HG03520 (cell line): ENCODE data around the gene MAP3K5.

Experiments
- ATAC-seq: cut with Tn5 transposase; IDR thresholded peaks from one replicate; pipeline ENCODE4 v1.9.1; 2021; ENCODE audit warnings: mild to moderate bottlenecking, moderate library complexity; ENCODE audit not compliant: unreplicated experiment

The MAP3K5 gene

DNA sequence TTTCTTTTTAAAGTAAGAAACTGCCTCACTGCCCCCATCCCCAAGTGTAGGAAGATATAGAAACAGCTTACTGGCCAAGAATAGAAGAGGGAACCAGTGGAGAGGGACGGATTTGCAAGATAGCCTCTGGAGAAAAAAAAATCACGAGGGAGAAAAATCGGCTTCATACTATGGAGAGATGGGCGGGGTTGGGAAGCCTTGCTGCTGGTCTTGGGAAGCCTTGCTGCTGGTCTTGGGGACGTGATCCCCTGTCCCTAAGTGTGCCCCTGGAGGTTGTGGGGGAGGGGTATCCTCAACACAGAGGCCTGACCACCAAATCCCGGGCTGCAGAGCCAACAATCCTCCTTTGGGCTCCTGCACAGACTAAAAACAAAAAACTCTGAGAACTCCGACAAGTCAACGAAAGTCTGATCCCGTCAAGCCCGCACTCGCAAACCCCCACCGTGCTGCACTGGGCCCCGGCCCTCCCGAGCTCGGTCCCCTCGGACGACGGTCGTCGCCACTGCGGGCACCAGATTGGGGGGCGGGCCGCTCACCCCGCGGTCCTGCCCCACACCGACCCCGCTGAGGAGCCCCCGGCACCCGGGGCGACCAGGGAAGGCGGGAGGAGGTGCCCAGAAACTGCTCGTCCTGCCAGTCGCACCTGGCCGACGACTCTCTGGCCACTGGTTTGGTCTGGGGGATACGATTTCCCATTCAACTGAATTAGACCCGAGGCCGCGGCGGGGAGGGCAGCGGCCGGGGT, 242.8 kb downstream of the MAP3K5 start:
- ATAC-seq = peak; percentile 7

GRCh38 chr6:136548582-136549299, 243.5 kb downstream of the MAP3K5 start:
- no peak for ATAC-seq

- no peak for ATAC-seq
Measured at GRCh38 chr6:136547871-136548270, 244.4 kb downstream of the MAP3K5 start.

- ATAC-seq = no peak
Measured at GRCh38 chr6:136547336-136547735, 244.9 kb downstream of the MAP3K5 start.

DNA sequence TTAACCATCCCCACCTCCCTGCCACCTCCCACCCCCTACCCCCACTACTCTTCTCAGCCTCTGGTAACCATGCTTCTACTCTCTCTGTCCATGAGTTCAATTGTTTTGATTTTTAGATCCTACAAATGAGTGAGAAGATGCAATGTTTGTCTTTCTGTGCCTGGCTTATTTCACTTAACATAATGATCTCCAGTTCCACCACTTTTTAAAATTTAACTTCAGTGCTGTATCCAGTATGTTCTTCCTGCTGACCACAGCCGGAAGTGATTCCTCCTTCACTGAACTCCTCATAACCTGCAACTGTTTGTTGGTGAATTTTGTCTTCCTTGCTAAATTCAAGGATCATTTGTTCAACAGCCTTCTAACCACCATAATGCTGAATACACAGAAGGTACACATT, 245.9 kb downstream of the MAP3K5 start:
- ATAC-seq = no peak

- ATAC-seq = no peak
Measured at GRCh38 chr6:136544326-136544725, 248.0 kb downstream of the MAP3K5 start.

DNA sequence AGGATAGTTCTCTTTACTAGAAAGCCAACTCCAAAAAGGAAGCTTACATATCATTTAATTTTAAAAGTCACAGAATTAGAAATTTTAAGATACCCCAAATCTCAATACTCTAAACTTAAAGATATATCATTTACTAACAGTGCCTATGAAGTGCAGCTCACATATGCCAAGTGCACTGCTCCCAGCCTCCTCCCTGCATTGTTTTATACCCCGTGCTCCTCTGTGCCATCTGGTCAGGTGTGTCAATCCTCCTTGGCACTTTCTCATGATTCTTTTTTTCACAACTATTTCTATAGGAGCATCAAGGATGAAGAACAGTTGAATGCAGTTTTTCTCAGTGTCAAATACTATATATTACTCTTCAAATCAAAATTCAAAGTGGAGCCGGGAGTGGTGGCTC, 250.9 kb downstream of the MAP3K5 start:
- ATAC-seq = no peak

- ATAC-seq = no peak
Measured at GRCh38 chr6:136539967-136540652, 252.2 kb downstream of the MAP3K5 start.

DNA sequence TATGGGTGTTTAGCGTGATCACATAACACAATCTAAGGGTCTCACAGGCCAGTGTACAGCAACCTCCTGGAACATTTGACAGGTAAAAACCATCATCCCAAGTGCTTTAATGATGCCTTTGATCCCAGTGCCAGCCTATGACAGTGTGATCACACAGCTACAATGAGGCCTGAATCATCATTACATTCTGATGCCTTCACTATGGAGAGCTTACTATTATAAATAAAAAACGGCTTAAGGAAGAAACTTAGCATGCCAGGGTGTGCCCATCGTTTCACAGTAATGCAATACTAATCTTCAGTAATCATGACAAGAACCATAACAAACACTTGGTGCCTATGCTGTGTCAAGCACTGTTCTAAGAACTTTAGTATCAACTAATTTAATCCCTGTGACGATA, 253.4 kb downstream of the MAP3K5 start:
- ATAC-seq = no peak

GRCh38 chr6:136535880-136536650, 256.2 kb downstream of the MAP3K5 start:
- ATAC-seq = no peak

DNA sequence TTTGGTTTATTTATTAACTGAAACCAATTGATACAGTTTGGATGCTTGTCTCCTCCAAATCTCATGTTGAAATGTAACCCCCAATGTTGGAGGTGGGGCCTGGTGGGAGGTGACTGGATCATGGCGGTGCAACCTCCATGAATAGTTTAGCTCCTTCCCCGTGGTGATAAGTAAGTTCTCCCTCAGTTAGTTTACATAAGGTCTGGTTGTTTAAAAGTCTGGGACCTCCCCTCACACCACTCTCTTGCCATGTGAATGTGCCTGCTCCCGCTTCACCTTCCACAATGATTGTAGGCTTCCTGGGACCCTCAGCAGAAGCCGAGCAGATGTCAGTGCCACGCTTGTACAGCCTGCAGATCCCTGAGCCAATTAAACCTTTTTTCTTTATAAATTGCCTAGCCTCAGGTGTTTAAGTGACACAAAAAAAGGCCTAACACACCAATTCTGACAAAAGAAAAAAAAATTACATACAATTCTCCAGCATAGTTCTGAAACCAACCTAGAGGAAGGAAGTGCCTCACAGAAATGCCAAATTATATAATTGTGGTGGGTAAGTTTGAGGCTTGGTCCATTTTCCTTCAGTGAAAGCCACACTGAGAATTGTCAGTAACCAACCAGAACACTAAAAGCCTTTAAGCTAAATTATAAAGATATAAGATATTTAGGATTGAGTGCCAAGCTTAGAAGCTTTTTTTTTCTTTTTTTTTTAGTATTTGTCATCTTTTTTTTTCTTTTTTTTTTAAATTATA, 257.1 kb downstream of the MAP3K5 start:
- ATAC-seq = no peak

GRCh38 chr6:136534268-136534667, 258.0 kb downstream of the MAP3K5 start:
- ATAC-seq = no peak

GRCh38 chr6:136533487-136533886, 258.8 kb downstream of the MAP3K5 start:
- no peak for ATAC-seq

DNA sequence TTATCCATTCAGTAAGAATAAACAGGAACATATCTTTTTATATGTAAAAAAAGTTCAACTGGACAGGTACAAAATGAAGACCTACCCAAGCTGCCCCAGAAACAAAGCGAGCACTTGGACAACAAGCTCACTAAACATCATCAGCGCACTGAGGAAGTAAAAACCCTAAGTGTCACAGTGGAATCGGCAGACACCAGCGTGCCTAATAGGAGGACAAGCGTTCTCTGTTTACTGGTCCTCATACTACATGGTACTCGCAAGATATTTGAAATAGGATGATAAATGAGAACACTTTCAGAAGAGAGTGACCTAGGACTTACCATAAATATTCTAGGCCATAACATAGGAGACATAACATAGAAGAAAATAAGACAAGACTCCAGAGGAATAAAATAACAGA, 260.2 kb downstream of the MAP3K5 start:
- no peak for ATAC-seq

DNA sequence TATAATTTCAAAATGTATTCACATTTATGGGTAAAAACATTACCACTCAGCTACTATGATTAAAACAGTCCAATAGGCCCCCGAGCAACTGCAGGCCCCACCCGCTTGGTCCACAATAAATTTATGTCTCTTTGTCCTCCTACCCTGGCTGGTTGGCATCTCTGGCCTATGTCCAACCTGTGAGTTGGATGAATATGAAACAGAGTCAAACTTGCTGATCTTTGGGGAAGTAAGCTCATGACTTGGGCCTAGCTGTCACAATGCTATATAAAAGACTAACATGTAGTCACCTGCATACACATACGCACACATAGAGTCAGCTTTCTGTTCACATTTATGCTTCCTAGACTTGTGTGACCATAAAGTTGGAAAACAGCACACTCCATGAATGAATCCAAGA, 262.6 kb downstream of the MAP3K5 start:
- no peak for ATAC-seq

GRCh38 chr6:136528477-136528876, 263.8 kb downstream of the MAP3K5 start:
- no peak for ATAC-seq

GRCh38 chr6:136527831-136528230, 264.4 kb downstream of the MAP3K5 start:
- no peak for ATAC-seq

DNA sequence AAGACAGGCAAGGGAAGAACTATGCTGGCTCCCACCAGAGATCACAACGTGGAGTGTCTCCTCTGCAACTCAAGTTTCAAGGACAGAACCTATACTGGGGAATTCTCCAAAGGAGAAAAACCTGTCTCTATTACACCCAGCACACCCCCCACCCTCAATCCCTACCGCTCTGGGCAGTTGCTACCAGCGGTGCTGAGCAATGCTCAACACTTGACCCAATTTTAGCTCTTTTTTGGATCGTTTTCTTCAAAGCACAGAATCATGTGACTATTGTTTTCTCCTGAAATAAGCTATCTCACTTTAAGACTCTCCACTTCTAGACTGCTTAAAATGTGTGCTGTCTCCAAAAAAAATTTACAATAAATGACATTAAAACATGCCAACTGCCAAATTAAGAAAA, 265.3 kb downstream of the MAP3K5 start:
- no peak for ATAC-seq

DNA sequence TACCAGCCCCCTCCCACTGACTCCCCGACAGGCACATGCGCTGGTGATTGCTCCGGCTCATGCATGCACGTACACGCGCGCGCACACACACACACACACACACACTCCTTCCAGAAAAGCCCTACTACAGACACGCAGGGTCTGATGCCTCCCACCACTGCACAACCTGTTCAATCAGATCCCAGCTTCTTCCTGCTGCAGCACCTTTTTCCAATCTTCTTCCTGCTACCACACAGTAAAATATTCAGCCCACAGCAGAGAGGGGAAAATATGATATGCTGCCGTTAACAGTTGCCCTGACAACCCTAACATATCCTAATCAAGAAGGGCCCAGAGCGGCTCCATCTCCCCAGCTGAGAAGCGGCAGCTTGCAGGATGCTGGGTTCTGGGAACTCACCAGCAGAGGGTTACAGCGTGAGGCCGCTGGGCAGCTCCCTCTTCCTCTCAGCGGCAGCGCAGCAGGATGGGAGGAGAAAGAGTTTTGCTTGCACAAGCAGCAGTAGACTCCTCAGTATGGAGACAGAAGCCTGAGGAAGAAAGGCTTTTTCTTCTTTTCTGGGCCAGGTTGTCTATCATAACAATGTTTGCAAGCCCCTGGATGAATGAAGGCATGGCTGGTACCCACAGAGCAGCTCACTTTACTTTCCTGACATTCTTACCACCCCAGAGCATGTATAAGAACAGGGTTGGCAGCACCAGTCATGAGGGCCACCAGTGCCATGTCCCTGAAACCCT, 265.9 kb downstream of the MAP3K5 start:
- ATAC-seq = no peak
